DMS 273 treated with DMSO at 0.1 percent for 48 hours (cell line): Measurements from ENCODE around the gene DPY19L3.
"Not testable (repeated sequence)": the region's sequence is repeated elsewhere in the genome, so short reads cannot be mapped to it uniquely, and the experiment has no call there.

Source experiments
- DNase-seq: peaks from one replicate; lab custom pipeline; 2025; lab: John Stamatoyannopoulos, UW

Gene DPY19L3

GRCh38 chr19:32405431-32406160 lies at the start of gene DPY19L3:
TSS of gene DPY19L3 (plus strand) at chr19:32405770. CDS start at chr19:32408254, 2,484 bp downstream.
- peak; percentile 67 for DNase-seq

GRCh38 chr19:32357720-32358119 lies 47.9 kb upstream of the DPY19L3 start:
- no peak for DNase-seq

- DNase-seq: no peak
These were observed 47.2 kb upstream of the DPY19L3 start for GRCh38 chr19:32358321-32358720.

GRCh38 chr19:32359581-32359980 lies 46.0 kb upstream of the DPY19L3 start:
- no peak for DNase-seq

- no peak for DNase-seq
These were observed 43.8 kb upstream of the DPY19L3 start for GRCh38 chr19:32361574-32362317.

GRCh38 chr19:32362318-32362691 lies 43.3 kb upstream of the DPY19L3 start:
- no peak for DNase-seq

- no peak for DNase-seq
These were observed 42.4 kb upstream of the DPY19L3 start for GRCh38 chr19:32363175-32363574.

GRCh38 chr19:32363632-32364031 lies 41.9 kb upstream of the DPY19L3 start:
- DNase-seq: no peak

GRCh38 chr19:32364040-32364439 lies 41.5 kb upstream of the DPY19L3 start:
- DNase-seq: no peak

- DNase-seq: no peak
These were observed 38.5 kb upstream of the DPY19L3 start for GRCh38 chr19:32367063-32367462.

GRCh38 chr19:32367948-32368536 lies 37.5 kb upstream of the DPY19L3 start:
- DNase-seq: no peak

GRCh38 chr19:32368787-32369186 lies 36.8 kb upstream of the DPY19L3 start:
- no peak for DNase-seq

- no peak for DNase-seq
These were observed 32.6 kb upstream of the DPY19L3 start for GRCh38 chr19:32372726-32373517.

- DNase-seq: no peak
These were observed 31.8 kb upstream of the DPY19L3 start for GRCh38 chr19:32373585-32374295.

GRCh38 chr19:32374362-32374761 lies 31.2 kb upstream of the DPY19L3 start:
- not testable (repeated sequence) for DNase-seq

GRCh38 chr19:32377088-32377487 lies 28.5 kb upstream of the DPY19L3 start:
- DNase-seq: not testable (repeated sequence)

- DNase-seq: no peak
These were observed 25.3 kb upstream of the DPY19L3 start for GRCh38 chr19:32380269-32380668.

- no peak for DNase-seq
These were observed 17.7 kb upstream of the DPY19L3 start for GRCh38 chr19:32387701-32388392.

- DNase-seq: no peak
These were observed 17.1 kb upstream of the DPY19L3 start for GRCh38 chr19:32388393-32388855.

GRCh38 chr19:32392901-32393300 lies 12.7 kb upstream of the DPY19L3 start:
- no peak for DNase-seq
